ENCODE measurements around the gene SLN. TPM values are rescaled to one million over a fixed set of nuclear protein-coding genes. Genes with fewer than 3 reads are reported as not detected.

SLN gene
- total and polyA plus RNA-seq, 3 experiments from 2014 or later, result not detected

DNA sequence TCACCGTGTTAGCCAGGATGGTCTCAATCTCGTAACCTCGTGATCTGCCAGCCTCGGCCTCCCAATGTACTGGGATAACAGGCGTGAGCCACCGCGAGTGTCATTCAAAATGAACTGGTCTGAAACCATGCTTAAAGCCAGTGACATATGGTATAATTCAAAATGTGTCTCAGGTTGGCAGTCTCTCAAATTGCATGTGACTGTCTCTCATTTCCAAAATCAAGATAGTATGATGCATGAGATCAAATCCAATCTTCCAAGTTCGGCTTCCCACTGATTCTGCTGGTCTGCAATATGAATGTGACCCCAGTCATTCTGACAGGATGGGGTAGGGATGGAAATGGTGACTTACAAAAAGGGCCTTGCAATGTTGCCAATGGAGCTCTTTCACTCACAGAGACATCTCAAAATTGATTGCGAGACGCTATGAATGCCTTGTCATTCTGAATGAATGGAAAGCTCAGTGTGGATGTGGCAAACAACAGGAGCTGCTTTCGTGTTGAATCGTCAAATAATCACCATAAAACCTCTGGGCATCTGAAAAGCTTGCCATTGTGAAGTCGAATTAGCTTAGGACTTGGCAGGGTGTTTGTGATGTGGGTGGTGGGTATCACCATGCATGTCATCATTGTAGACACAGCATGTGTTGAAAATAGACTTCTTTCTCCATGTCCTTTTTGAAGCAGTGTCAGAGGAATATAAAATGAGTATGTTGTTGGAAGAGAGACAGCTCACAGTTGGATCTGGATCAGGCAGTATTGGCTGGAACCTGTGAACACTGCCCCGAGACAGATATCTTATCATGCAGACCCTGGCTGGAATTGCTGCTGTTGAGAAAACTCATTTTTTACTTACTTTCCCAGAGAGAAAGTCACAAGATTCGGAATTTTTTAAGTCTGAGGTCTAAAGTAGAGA is 12.2 kb downstream of the SLN start:
- ChIA-PET POLR2A (no interaction called here), CTCF (interaction anchor here (0.6 kb wide), 1 partner anchor 17 kb away, joined by 4 read pairs; no protein-coding TSS in a partner anchor)
- H3K4me1 Mint-ChIP-seq, result no peaks in the 10 kb centered on the region
- H3K9me3 Mint-ChIP-seq, result no peaks in the 10 kb centered on the region
- Histone ChIP-seq H3K27ac (ENCODE audit: low read depth, low read length) (no peak overlapping the region), H3K27me3 (ENCODE audit: insufficient read depth, low read length, poor library complexity, severe bottlenecking) (no peaks in the 10 kb centered on the region), H3K4me3 (ENCODE audit: low read length) (no peak overlapping the region), H3K9me3 (ENCODE audit: low read length) (no peaks in the 10 kb centered on the region), H3K4me1 (ENCODE audit: insufficient read depth, low read length) (no peaks in the 10 kb centered on the region), H3K36me3 (ENCODE audit: insufficient read depth, low read length) (no peaks in the 10 kb centered on the region)
- no peak for DNase-seq
- no peak overlapping the region for H3K27ac Mint-ChIP-seq
- H3K4me3 Mint-ChIP-seq, result no peak overlapping the region
- no peaks in the 10 kb centered on the region for H3K36me3 Mint-ChIP-seq
- peaks cover 5 to 35% of the 10 kb centered on the region in 2 donors for H3K27me3 Mint-ChIP-seq

DNA sequence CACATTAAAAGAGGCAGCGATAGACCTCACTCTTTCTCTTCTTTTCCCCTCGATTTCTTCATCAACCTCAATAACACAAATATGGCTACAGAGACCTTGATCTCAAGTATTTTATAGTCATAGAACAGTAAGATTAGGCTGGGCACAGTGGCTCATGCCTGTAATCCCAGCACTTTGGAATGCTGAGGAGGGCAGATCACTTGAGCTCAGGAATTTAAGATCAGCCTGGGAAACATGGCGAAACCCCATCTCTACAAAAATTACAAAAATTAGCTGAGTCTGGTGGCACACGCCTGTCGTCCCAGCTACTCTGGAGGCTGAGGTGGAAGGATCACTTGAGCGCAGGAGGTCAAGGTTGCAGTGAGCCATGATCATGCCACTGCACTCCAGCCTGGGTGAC is 14.6 kb downstream of the SLN start:
- no peaks in the 10 kb centered on the region for H3K4me1 Mint-ChIP-seq
- H3K9me3 Mint-ChIP-seq, result peaks cover 0 to under 1% (median 0%) of the 10 kb centered on the region in 5 donors
- ChIA-PET CTCF (no interaction called here), POLR2A (no interaction called here)
- Histone ChIP-seq H3K27ac (ENCODE audit: low read depth, low read length) (no peak overlapping the region), H3K36me3 (ENCODE audit: insufficient read depth, low read length) (no peaks in the 10 kb centered on the region), H3K4me1 (ENCODE audit: insufficient read depth, low read length) (no peaks in the 10 kb centered on the region), H3K9me3 (ENCODE audit: low read length) (no peaks in the 10 kb centered on the region), H3K4me3 (ENCODE audit: low read length) (no peak overlapping the region), H3K27me3 (ENCODE audit: insufficient read depth, low read length, poor library complexity, severe bottlenecking) (no peaks in the 10 kb centered on the region)
- no peaks in the 10 kb centered on the region for H3K36me3 Mint-ChIP-seq
- peaks cover 3 to 40% of the 10 kb centered on the region in 2 donors for H3K27me3 Mint-ChIP-seq
- no peak overlapping the region for H3K4me3 Mint-ChIP-seq
- H3K27ac Mint-ChIP-seq, result no peak overlapping the region
- DNase-seq, result no peak

DNA sequence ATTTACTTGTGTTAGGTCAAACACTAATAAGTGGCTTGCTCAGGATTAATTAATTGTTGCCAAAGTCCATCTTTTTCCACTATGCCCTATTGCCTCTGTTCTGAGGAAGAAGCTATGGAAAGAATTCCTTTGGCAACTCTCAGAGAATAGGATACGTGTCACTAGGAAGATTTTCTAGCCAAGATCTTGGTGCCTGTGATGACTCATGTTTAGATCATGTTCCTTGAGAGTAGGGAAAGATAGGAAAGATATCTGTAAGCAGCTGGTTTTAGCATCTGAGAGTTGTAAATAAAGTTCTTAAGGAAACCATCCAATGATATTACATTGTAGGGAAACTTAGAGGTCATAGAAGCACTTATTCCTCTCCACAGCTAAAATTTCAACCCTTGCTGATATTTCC is 15.7 kb downstream of the SLN start:
- Mint-ChIP-seq H3K4me3 (no peak overlapping the region), H3K27me3 (peaks cover 3 to 51% of the 10 kb centered on the region in 2 donors), H3K4me1 (no peaks in the 10 kb centered on the region), H3K9me3 (peaks cover 0 to 2% (median 0%) of the 10 kb centered on the region in 5 donors), H3K36me3 (no peaks in the 10 kb centered on the region), H3K27ac (no peak overlapping the region)
- no peaks in the 10 kb centered on the region for H3K27me3 ChIP-seq (ENCODE audit: insufficient read depth, low read length, poor library complexity, severe bottlenecking)
- POLR2A ChIA-PET, result no interaction called here
- H3K36me3 ChIP-seq (ENCODE audit: insufficient read depth, low read length), result no peaks in the 10 kb centered on the region
- H3K4me3 ChIP-seq (ENCODE audit: low read length), result no peak overlapping the region
- no peaks in the 10 kb centered on the region for H3K9me3 ChIP-seq (ENCODE audit: low read length)
- no peak overlapping the region for H3K27ac ChIP-seq (ENCODE audit: low read depth, low read length)
- H3K4me1 ChIP-seq (ENCODE audit: insufficient read depth, low read length), result no peaks in the 10 kb centered on the region
- CTCF ChIA-PET, result no interaction called here
- no peak for DNase-seq

DNA sequence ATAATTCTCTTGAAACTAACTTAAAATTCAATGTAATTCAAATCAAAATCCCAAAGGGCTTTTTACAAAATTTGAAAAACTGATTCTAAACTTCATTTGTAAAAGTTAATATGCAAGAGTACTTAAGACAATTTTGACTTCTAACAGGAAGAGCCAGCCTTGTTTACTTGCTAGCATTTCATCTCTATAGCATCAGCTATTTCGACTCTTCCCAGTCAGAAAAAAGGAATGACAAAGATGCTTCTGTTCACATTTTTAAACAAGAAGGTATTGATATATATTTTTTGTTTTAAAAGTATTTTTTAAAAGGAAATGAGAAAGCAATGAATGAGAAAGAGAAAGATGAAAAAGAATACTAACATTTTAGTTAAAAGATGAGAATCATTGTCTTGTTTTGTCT is 16.4 kb downstream of the SLN start:
- H3K9me3 ChIP-seq (ENCODE audit: low read length), result no peaks in the 10 kb centered on the region
- Mint-ChIP-seq H3K4me3 (no peak overlapping the region), H3K36me3 (no peaks in the 10 kb centered on the region), H3K27me3 (peaks cover 2 to 52% of the 10 kb centered on the region in 2 donors), H3K9me3 (peaks cover 0 to 2% (median 0%) of the 10 kb centered on the region in 5 donors), H3K4me1 (no peaks in the 10 kb centered on the region), H3K27ac (no peak overlapping the region)
- H3K4me3 ChIP-seq (ENCODE audit: low read length), result no peak overlapping the region
- CTCF ChIA-PET, result no interaction called here
- no peaks in the 10 kb centered on the region for H3K27me3 ChIP-seq (ENCODE audit: insufficient read depth, low read length, poor library complexity, severe bottlenecking)
- H3K4me1 ChIP-seq (ENCODE audit: insufficient read depth, low read length), result no peaks in the 10 kb centered on the region
- POLR2A ChIA-PET, result no interaction called here
- no peaks in the 10 kb centered on the region for H3K36me3 ChIP-seq (ENCODE audit: insufficient read depth, low read length)
- no peak overlapping the region for H3K27ac ChIP-seq (ENCODE audit: low read depth, low read length)
- DNase-seq, result no peak

DNA sequence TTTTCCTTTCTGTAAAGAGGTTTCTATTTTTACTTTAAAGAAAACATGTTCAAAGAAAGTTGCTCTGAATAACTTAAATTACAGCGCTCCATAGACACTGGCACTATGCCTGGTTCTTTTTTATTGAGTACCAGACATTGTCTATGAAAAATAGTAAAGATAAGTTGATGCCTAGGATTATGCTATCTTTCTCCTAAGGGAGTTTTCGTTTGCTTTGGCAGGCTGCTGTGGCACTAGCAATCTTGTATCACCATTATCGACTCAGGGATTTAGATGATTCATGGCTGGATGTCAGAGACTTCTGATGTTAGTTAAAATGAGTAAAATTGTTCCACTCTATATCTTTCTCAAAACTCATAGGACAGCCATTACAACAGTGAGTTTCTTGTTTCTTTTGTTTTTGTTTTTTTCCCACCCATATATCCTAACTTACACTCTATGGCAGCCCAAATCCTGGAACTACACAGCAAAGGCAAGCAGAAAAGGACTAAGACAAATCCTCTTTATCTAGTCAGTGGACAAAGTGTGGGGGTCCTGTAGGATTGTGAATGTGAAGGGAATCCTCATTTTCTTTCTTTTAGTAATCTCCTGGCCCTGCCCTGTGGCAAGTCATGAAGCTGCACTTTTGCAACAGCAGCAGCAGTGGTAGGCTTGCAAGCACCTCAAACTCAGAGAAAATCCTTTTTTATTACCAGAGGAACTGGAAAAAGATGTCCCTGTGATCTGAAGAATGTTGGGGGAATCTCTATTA is 20.7 kb downstream of the SLN start:
- H3K27me3 Mint-ChIP-seq, result peaks cover 0 to 33% of the 10 kb centered on the region in 2 donors
- no peaks in the 10 kb centered on the region for H3K36me3 Mint-ChIP-seq
- CTCF ChIA-PET, result interaction anchor here (1.0 kb wide), 1 partner anchor 141 kb away, joined by 3 read pairs; no protein-coding TSS in a partner anchor
- Histone ChIP-seq H3K27ac (ENCODE audit: low read depth, low read length) (no peak overlapping the region), H3K4me1 (ENCODE audit: insufficient read depth, low read length) (no peaks in the 10 kb centered on the region), H3K4me3 (ENCODE audit: low read length) (no peak overlapping the region), H3K9me3 (ENCODE audit: low read length) (no peaks in the 10 kb centered on the region), H3K36me3 (ENCODE audit: insufficient read depth, low read length) (no peaks in the 10 kb centered on the region), H3K27me3 (ENCODE audit: insufficient read depth, low read length, poor library complexity, severe bottlenecking) (no peaks in the 10 kb centered on the region)
- POLR2A ChIA-PET, result no interaction called here
- H3K4me1 Mint-ChIP-seq, result no peaks in the 10 kb centered on the region
- DNase-seq, result no peak
- H3K9me3 Mint-ChIP-seq, result peaks cover 0 to 2% (median 0%) of the 10 kb centered on the region in 5 donors
- H3K4me3 Mint-ChIP-seq, result no peak overlapping the region
- no peak overlapping the region for H3K27ac Mint-ChIP-seq

DNA sequence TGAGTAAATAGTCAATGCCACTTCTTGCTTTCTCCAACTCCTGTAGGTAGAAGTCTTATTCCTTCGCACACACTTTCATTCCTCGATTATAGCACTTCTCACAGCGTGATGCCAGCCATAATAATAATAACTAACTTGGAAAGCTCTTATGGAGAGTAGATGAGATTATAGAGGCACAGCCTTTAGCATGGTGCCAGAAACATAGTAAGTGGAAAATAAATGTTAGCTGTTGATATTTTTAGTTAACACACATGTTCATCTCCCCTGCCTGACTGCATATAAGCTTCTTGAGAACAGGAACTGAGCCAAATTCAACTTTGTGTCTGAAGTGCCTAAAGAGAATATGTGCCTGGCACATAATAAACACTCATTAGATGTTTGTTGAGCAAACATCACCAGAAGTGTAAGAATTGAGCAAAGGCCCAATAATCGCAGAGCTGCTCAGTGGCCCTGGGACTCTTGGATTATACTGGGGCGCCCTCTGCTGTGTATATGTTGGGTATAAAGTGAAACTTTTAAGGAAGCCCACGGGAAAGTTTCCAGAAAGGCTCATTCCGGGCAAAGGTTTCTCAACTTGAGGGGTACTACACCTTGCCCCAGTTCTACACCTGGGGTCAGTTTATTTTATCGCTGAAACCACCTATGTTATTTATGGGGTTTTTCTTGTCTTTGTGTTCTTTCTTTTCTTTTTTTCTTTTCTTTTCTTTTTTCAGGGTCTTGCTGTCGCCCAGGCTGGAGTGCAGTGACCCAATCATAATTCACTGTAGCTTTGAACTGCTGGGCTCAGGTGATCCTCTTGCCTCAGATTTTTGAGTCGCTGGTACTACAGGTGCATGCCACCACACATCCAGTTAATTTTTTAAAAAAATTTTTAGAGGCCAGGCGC is 22.3 kb downstream of the SLN start:
- no peaks in the 10 kb centered on the region for H3K4me1 Mint-ChIP-seq
- H3K9me3 ChIP-seq (ENCODE audit: low read length), result no peaks in the 10 kb centered on the region
- peak; percentile 11 to 64 (median 26) for DNase-seq
- peaks cover 0 to 32% of the 10 kb centered on the region in 2 donors for H3K27me3 Mint-ChIP-seq
- no peak overlapping the region for H3K4me3 Mint-ChIP-seq
- H3K27ac Mint-ChIP-seq, result peak overlapping the region in 1 of 8 donors; percentile 36
- H3K27me3 ChIP-seq (ENCODE audit: insufficient read depth, low read length, poor library complexity, severe bottlenecking), result no peaks in the 10 kb centered on the region
- no peak overlapping the region for H3K4me3 ChIP-seq (ENCODE audit: low read length)
- no peaks in the 10 kb centered on the region for H3K4me1 ChIP-seq (ENCODE audit: insufficient read depth, low read length)
- ChIA-PET POLR2A (no interaction called here), CTCF (interaction anchor here (0.6 to 1.9 kb wide), 12 partner anchors 14 to 166 kb away, joined by 3 to 15 read pairs (median 4); no protein-coding TSS in a partner anchor)
- H3K27ac ChIP-seq (ENCODE audit: low read depth, low read length), result no peak overlapping the region
- H3K36me3 Mint-ChIP-seq, result no peaks in the 10 kb centered on the region
- no peaks in the 10 kb centered on the region for H3K36me3 ChIP-seq (ENCODE audit: insufficient read depth, low read length)
- H3K9me3 Mint-ChIP-seq, result peaks cover 0 to 2% (median 0%) of the 10 kb centered on the region in 5 donors

DNA sequence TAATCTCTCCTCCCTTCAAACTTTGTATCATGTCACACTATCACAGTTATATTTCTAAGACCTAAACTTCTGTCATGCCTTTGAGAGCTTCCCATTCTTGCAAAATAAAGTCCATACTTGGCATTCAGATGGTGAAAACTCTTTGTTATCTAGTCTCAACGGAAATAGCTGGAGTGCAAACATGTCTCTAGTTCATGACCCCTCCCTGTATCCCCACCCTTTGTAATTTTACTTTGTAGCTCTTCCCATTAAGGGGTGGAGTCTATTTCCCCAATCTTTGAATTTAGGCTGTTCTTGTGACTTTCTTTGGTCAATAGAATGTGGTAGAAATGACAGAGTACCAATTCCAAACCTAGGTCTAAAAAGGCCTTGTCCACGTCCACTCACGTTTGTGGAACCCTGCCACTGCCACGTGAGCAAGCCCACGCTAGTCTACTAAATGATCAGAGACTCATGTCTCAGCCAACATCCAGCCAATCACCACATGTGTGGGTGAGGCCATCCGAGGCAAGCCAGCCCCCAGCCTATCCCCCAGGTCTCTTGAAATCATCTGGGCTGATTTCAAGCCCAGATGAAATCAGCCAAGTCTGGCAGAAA is 23.4 kb downstream of the SLN start:
- Mint-ChIP-seq H3K27ac (no peak overlapping the region), H3K4me1 (no peaks in the 10 kb centered on the region), H3K4me3 (no peak overlapping the region), H3K36me3 (no peaks in the 10 kb centered on the region), H3K27me3 (peaks cover 0 to 29% of the 10 kb centered on the region in 2 donors), H3K9me3 (peaks cover 0 to 2% (median 0%) of the 10 kb centered on the region in 5 donors)
- Histone ChIP-seq H3K27me3 (ENCODE audit: insufficient read depth, low read length, poor library complexity, severe bottlenecking) (no peaks in the 10 kb centered on the region), H3K27ac (ENCODE audit: low read depth, low read length) (no peak overlapping the region), H3K4me3 (ENCODE audit: low read length) (no peak overlapping the region), H3K4me1 (ENCODE audit: insufficient read depth, low read length) (no peaks in the 10 kb centered on the region), H3K9me3 (ENCODE audit: low read length) (no peaks in the 10 kb centered on the region), H3K36me3 (ENCODE audit: insufficient read depth, low read length) (no peaks in the 10 kb centered on the region)
- ChIA-PET CTCF (interaction anchor here (0.9 to 1.9 kb wide), 4 partner anchors 58 to 126 kb away, joined by 3 to 15 read pairs (median 6); no protein-coding TSS in a partner anchor), POLR2A (no interaction called here)
- no peak for DNase-seq
